Epidermal melanocyte (primary cell): Measurements from ENCODE around the gene MIEF1.

ENCODE experiments used
- DNase-seq: peaks from one replicate; pipeline ENCODE4 v3.0.0; 2011; ENCODE audit warnings: low spot score; ENCODE audit not compliant: insufficient read length

Gene MIEF1

GRCh38 chr22:39556970-39557841 lies 55.1 kb downstream of the MIEF1 start:
- no peak for DNase-seq

- no peak for DNase-seq
Measured at GRCh38 chr22:39558254-39558727, 56.2 kb downstream of the MIEF1 start.

DNA sequence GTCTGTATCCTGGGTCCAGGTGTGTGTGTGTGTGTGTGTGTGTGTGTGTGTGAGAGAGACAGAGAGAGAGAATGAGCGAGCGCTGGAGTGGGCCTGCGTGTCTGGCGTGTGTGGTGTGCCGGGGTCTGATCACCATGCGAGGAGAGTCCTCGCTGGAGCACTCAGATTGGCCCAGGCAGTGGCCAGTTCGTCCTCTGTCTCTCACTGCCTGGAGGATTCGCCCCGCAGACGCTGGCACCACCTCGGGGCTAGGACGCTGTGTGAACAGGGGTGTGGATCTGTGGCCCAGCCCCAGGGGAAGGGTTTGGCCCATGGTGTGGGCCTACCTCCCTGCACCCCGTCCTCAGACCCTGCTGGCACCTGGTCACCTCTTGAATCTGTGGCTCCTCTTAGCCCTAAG lies 56.9 kb downstream of the MIEF1 start:
- no peak for DNase-seq

DNA sequence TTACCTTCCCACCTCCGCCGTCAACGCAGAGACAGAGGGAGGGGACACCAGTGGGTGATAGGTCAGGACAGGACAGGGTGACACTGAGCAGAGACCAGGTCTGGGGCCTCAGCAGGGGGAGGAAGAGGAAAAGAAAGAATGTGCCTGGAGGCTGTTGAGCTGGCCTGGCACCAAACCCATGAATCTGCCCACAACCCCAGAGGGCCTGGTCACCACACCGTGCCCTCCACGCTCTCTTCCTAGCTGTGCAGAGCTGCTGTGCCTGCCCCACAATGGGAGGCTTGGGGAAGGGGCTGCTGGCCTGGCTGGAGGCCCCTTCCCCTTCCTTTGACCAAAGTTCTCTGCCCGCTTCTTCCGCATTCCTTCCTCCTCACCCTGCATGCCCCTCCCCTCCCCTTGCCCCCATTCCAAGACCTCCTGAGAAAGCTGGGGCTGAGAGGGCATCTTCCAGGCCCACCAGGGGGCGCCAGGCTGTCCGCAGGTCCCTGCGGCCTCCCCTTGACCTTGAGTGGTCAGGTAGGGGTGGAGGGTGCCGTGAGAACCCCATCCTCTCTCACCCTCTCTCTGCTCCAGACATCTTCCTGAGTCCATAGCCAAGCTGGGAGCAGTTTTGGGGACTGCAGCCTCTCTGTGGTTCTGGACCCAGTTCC lies 57.5 kb downstream of the MIEF1 start:
- DNase-seq: peak; percentile 55

DNA sequence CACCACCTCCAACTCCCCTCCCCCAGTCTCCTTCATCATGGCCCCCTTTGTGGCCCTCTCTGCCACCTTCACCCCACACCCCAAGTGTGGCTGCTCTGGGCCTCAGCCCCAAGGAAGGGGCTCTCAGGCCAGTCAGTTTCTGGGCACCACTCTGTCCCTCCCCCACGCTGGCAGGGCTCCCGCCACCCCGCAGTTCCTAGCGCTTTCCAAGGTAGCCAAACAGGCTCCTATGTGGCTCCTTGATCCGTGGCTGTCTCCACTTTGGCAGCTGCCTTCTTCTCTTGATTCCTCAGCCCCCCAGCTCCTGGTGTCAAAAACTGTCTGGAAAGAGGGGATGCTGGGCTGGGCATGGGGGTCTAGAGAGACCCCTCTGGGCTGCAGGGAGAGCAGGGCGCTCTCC lies 58.0 kb downstream of the MIEF1 start:
- no peak for DNase-seq

GRCh38 chr22:39562839-39563489 lies 60.9 kb downstream of the MIEF1 start:
- DNase-seq: no peak

GRCh38 chr22:39563571-39564428 lies 61.7 kb downstream of the MIEF1 start:
- no peak for DNase-seq

- no peak for DNase-seq
Measured at GRCh38 chr22:39565414-39565944, 63.4 kb downstream of the MIEF1 start.

GRCh38 chr22:39567135-39567946 lies 65.3 kb downstream of the MIEF1 start:
- DNase-seq: no peak
